GM18526 (cell line): ENCODE data around the gene SBK3.

ENCODE experiments used
- POLR2A ChIP-seq: IDR thresholded peaks from 3 replicates; pipeline ENCODE4 v1.6.1; 2011; ENCODE audit not compliant: insufficient read length; ENCODE audit errors: extremely low read depth

Gene SBK3

GRCh38 chr19:55578761-55579747, 33.7 kb upstream of the SBK3 start:
- TF ChIP-seq POLR2A = no peak

DNA sequence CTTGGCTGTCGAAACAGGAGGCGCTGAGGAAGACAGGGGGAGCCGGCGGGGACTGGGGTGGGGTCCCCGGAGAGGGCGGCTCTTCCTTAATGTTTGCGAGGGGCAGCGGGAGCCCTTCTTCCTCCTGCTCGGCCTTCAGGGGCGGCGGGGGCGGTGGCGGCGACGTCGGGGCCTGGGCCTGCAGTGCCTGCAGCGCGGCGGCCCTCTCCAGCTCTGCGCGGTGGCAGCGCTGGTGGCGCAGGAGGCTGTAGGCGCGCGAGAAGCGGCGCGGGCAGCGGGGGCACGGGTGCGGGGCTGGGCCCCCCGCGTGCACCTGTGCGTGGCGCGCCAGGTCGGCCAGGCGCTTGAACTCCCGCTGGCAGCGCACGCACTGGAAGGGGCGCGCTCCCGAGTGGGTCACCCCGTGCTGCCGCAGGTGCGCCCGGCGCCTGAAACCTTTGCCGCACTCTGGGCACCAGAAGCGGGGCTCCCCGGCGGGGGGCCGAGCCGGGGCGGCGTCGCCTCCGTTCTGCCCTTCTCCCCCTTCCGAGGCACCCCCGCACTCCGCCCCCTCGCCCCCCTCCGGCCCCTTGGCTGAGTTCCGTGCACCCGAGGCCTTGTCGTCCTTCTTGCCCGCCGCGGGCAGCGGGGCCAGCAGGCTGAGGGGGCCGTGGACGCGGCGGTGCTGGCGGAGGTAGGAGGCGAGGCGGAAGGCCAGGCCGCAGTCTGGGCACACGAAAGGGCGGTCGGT, 32.9 kb upstream of the SBK3 start:
- TF ChIP-seq POLR2A = no peak

GRCh38 chr19:55576746-55577145, 31.4 kb upstream of the SBK3 start:
- no peak for TF ChIP-seq POLR2A

DNA sequence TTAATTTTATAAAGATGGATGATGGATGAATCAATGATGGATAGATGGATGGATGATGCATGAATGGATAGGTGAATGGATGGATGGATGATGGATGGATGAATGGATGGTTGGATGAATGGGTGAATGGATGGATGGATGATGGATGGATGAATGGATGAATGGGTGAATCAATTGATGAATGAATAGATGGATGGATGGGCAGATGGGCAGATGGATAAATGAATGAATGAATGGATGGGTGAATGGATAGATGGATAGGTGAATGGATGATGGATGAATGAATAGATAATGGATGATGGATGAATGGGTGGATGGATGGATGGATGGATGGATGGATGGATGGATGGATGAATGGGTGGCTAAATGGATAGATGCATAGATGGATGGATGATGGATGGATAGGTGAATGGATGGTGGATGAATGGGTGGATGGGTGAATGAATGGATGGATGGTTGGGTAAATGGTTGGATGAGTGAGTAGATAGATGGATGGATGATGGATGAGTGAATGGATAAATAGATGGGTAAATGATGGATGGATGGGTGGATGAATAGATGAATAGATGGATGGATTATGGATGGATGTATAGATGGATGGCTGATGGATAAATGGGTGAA, 22.5 kb upstream of the SBK3 start:
- no peak for TF ChIP-seq POLR2A

GRCh38 chr19:55566823-55567222, 21.5 kb upstream of the SBK3 start:
- no peak for TF ChIP-seq POLR2A

GRCh38 chr19:55563261-55563690, 17.9 kb upstream of the SBK3 start:
- no peak for TF ChIP-seq POLR2A

DNA sequence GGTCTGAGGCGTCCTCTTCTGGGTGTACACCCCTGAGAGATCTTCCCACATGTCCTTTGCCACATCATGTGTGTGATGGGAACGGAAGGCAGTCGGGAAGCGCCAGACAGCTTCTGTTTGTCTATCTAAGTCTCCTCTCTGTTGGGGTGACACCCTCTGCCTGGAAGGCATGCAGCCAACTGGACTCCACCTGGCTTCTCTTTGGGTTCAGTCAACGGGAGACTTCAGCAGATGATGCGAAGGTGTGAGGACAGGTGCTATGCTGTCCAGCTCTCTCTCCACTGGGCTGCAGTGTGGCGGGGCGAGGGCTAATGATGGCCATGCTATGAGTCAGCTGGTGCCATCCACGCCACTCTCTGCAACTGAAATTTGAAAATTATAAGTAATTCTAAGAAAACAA, 14.3 kb upstream of the SBK3 start:
- no peak for TF ChIP-seq POLR2A

GRCh38 chr19:55554741-55555152, 9.4 kb upstream of the SBK3 start:
- no peak for TF ChIP-seq POLR2A

- no peak for TF ChIP-seq POLR2A
Observed at GRCh38 chr19:55554302-55554701, 9.0 kb upstream of the SBK3 start.

DNA sequence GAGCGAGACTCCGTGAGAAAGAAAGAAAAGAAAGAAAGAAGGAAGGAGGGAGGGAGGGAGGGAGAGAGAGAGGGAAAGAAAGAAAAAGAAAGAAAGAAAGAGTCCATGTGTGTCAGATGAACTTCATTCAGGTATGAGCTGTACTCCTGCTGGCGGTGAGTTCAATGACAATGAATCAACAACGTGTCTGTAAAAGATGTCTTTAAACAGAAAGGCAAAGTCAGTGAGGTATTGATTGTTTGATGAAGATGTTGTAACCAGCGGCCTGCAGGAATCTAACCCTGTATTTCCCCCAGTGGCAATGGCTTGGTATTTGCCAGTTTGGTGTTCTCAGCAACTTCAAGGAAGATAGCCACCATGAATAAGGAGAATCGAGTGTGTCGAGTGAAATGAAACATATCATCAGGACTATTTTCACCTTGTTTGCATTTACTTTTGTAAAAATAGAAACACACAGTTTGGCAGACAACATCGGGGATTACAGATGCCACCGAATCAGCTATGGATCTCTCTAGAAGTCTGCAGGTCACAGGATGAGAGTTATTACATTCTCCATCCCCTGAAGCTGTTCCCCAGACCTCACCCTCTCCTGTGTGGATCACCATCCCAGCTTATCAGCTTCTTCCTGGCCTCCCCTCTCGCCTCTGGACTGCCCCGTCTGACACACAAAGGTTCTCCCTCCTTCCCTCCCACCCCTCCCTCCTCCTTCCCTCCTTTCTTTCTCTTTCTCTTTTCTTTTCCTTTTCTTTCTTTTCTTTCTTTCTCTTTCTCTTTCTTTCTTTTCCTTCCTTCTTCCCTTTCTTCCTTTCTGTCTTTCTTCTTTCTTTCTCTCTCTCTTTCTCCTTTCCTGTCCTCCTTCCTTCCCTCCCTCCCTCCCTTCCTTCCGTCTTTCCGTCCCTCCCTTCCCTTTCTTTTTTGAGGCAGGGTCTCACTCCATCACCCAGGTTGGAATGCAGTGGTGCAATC, 8.2 kb upstream of the SBK3 start:
- no peak for TF ChIP-seq POLR2A

DNA sequence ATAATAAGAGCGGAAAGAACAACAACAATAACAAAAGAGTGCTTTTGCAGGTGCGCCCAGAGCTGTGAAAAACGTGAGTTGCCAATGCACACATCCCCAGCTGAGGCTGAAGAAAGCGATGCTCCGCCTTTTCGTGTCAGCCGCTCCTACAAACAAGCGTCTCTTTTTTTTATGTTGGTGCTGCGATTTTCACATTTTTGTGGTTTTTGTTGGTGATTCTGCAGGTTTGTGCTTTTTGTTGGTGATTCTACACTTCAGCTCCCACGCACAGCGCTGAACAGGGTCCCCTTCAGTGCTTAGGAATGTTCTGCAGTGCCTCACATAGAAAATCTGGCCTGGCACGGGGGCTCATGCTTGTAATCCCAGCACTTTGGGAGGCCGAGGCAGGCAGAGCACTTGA, 7.3 kb upstream of the SBK3 start:
- TF ChIP-seq POLR2A = no peak

- TF ChIP-seq POLR2A = no peak
Observed at GRCh38 chr19:55552206-55552605, 6.9 kb upstream of the SBK3 start.

- no peak for TF ChIP-seq POLR2A
Observed at GRCh38 chr19:55550321-55550650, 4.9 kb upstream of the SBK3 start.

DNA sequence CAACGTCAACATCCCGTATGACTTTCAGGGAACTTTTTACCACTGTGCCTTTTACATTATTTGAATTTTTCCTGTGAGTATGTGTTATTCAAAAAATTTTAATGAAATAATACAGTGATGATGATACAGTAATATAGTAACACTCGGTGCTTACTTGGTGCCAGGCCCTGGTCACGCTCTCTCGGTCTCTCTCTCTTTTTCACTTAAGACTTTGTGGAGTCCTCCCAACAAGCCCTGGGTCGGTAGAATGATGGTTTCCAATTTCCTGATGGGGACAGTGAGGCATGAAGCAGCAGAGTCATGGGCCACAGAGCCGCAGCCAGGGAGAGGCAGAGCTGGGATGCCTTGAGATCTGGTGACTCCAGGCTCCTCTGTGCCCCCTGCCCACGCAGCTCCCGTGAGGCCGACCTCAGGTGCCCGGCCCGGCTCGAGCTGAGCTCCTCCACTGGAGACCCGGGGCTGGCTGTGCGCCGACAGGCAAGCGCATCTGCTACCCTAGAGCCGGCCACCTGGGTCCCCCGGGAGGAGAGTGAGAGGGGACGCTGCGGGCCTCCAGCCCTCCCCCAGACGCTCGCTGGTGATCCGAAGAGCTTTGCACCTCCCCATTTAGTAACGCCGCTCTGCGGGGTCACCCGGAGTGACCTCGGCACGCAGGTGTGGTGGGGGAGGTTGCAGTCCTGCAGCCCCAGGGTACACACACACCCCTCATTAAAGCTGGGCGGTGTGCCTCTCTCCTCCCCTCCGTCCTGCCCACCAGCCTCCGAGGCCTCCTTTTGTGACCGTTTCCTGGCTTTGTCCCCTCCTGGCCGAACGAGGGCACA, 4.4 kb upstream of the SBK3 start:
- no peak for TF ChIP-seq POLR2A
